DMS114 treated with DMSO at 0.1 percent for 48 hours (cell line): Measurements from ENCODE around the gene SLC49A3.
"Not testable (repeated sequence)": the region's sequence is repeated elsewhere in the genome, so short reads cannot be mapped to it uniquely, and the experiment has no call there.

Experiments
- DNase-seq: peaks from one replicate; lab custom pipeline; 2025; ENCODE audit not compliant: unreplicated experiment; lab: John Stamatoyannopoulos, UW

The SLC49A3 gene

GRCh38 chr4:703336-704197, 14.6 kb upstream of the SLC49A3 start:
- no peak for DNase-seq

GRCh38 chr4:702618-703048, 13.7 kb upstream of the SLC49A3 start:
- no peak for DNase-seq

- no peak for DNase-seq
These were observed 11.8 kb upstream of the SLC49A3 start for GRCh38 chr4:700587-701264.

GRCh38 chr4:699816-700580, 11.0 kb upstream of the SLC49A3 start:
- no peak for DNase-seq

DNA sequence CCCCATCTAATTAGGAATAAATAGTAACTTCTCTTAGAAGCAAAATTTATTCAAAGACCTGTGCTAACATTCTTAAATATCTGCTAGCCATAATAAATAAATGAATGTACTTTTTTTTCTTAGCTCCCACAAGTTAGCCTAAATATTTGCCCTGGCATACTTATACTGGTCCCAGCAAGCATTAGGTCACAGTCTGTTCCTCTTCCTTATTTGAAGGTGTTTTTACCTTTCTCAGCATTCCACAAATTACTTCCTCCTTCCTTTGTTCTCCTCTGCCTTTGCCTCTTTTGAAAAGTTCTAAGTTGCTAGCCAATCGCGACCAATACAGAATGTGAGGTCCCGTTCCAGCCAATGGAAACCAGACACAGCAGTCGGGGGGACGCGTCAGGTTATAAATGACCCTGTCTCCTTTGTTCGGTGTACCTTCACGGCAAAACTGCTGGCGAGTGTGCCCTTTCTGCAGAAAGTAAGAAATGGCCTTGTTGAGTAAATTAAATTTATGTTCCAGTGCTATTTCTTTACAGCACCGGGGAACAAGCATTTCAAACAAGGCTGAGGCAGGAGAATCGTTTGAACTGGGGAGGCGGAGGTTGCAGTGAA, 5.5 kb upstream of the SLC49A3 start:
- DNase-seq, result not testable (repeated sequence)

DNA sequence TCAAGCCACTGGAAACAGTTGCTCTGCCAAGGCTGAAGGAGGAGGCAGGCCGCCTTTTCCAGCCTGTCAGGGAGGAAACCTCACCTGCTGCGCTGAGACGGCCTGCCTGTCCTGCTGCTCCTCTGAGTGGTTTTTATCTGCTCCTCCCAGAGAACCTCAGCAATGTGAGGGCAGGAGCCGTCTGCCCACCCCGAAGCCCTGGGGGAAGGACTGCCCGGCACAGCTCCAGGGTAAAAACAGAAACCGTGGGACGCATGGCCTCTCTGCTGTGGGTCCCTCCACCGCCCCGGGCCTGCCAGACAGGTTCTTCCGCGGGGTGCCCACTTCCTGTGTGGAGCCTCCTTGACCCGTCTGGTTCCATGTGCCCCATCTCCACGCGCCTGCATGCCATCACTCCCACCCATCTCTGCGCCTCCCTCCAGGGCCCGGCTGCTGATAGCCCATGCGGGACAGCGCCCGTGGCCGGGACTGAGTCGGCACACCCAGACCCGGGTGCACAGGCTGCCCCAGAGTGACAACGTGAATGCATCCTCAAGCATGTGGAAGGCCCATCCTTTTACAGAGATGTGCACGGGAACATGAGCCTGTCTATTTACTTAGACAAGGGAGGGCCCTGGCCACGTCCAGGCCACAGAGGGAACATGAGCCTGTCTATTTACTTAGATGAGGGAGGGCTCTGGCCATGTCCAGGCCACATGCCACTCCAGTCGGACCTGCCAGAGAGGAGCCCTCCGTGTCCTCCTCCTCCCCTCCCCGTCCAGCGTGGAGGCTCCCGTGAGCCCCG, 4.0 kb upstream of the SLC49A3 start:
- no peak for DNase-seq

DNA sequence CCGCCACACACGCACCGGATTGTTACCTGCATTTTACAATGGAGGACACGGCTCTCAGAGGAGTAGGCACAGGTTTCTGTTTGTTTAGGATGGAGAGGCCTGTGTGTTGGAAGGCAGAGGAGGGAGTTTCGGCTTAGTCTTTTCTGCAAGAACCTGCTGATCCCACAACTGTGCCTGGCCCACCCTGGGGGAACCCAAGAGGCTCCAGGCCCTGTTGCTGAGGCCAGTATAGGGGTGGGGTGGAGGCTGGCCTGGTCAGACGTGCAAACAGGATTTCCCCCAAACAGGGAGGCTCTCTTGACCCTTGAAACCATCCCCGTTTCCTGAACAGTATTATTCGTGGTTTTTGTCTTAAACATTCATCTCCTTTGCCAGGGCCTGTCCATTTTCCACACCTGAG, 772 bp upstream of the SLC49A3 start:
- no peak for DNase-seq

GRCh38 chr4:687971-688853, 739 bp downstream of the SLC49A3 start:
- DNase-seq, result no peak

DNA sequence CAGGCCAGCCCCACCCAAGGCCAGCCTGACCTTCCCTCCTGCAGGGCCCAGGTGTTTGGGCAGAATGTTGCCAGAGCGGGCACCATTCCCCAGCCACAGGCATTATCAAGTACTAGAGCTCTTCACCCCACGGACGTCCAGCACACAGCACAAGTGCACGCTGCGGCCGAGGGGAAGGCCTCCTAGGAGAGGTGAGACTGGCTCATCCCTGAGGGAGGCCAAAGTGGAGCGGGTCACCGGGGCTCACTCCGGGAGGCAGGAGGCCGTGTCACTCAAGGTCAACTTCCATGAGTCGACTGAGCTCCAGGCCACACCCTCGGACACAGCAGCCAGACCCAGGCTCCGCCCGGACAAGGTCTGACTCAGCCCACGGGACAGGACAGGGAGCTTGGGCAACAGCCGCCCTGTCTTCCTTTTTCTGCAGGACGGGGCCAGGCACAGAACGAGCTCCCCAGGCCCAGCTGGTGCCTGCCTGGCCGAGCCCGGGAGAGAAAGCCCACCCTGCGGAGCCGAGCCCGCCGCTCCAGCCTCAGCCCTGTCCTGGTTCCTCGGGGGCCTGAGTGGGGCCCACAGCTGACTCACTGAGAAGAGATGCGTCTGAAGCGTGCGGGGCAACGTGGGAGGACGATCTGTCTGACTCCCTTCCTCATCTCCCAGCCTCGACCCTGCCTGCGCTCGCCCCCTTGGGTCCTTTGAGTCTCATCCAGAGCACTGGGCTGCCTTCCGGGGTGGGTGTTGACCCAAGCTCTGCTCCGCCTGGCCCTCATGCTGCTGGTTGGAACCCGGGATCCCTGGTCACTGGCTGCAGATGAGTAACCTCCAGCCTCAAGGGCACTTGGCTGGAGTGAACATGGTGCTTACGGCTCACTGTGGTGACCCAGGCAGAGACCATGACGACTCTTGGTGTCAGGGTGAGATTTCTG, 1.6 kb downstream of the SLC49A3 start:
- DNase-seq, result no peak

DNA sequence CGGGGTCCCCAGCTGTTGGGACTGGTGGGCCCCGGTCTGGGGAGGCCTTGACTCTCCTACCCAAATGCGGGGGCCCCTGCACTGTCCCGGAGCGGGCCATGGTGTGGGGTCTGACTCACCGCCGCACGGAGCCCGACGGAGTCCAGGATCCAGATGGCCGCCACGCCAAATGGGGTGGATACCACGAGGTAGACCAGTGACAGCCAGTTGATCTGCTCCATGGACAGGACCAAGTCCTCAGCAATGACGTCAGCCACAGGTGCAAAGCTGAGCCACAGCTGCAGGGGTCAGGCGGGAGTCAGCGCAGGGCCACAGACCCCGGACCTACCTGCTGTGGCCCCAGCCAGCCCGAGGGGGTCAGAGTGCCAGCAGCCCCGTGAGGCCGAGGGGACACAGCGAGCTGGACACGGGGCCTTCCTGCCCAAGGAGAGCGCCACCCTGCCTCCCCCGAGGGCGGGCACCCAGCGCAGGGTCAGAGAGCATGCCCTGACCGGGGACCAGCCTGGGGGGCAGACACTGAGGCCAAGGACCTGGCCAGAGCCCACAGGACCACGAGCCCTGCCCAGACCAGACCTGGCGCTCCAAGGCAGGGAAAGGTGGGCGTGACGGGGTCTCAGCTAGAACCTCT, 2.4 kb downstream of the SLC49A3 start:
- DNase-seq, result no peak

GRCh38 chr4:685679-686412, 3.1 kb downstream of the SLC49A3 start:
- DNase-seq, result no peak

GRCh38 chr4:684623-685327, 4.2 kb downstream of the SLC49A3 start:
- DNase-seq, result no peak

DNA sequence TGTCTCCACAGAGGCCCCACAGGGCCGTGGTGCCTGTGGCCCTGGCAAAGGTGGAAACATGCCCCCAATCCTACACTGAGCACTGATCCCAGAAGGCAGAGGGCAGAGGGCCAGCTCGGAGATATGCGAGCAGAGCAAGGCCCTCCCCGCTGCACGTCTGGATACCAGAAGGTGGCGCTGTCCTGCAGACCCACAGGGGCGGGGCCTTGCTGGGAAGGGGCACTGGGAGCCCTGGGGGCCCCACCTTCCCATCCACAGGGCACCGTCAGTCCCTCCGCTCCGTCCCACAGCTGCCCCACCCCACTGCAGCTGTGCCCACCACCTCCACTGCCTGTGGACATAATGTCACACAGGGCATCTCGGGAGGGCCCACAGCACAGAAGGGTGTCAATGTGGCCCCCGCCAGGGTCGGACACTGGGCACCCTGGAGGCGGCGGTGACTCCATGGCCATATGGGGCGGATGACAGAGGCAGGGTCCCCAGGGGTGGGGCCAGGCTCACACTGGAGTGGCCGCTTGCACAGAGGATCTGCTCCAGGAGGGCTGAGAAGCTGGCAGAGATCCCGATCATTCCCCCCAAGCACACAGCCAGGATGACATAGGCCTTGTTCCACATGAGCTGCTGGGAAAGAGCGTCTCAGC, 4.8 kb downstream of the SLC49A3 start:
- DNase-seq, result no peak

DNA sequence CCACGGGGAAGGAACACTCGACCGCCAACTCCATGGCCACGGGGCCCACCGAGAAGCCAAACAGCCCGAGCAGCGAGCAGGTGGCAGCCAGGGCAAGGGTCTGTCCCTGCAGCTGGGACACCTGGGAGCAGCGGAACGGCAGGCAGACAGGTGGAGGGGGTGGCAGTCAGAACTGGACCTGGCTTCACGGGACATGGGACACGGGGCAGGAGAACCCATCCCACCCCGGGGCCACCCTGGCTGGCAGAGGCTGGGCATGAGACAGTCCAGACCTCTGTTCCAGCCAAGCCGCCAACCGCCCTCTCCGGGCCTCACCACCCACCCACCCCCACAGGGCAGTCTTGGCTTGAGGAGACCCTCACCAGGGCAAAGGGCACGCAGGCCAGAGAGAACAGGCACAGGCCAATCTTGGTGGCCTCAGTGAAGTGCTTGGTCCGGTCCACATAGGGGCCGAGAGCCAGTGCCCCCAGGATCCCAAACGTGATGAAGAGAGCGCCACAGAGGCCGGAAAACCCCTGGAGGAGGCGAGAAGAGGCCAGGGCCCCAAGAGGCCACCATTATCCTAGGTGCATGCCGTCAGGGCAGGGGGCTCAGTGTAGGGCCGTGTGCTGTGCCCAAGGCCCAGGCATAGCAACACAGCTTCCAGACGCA, 5.6 kb downstream of the SLC49A3 start:
- DNase-seq, result no peak

- DNase-seq, result no peak
These were observed 6.3 kb downstream of the SLC49A3 start for GRCh38 chr4:682490-683172.
